GM18499 (cell line): Measurements from ENCODE around the gene SWAP70.

Experiments used
- ATAC-seq: cut with Tn5 transposase; IDR thresholded peaks from one replicate; pipeline ENCODE4 v1.9.1; 2021; ENCODE audit warnings: moderate number of reproducible peaks; ENCODE audit not compliant: insufficient read depth, unreplicated experiment

Gene SWAP70

GRCh38 chr11:9745411-9746211 is 81.7 kb downstream of the SWAP70 start:
- ATAC-seq = peak; percentile 41

GRCh38 chr11:9747229-9747628 is 83.4 kb downstream of the SWAP70 start:
- ATAC-seq = no peak

GRCh38 chr11:9747828-9748227 is 84.0 kb downstream of the SWAP70 start:
- ATAC-seq = no peak

- ATAC-seq = no peak
Measured at GRCh38 chr11:9748361-9748970, 84.6 kb downstream of the SWAP70 start.

- no peak for ATAC-seq
Measured at GRCh38 chr11:9750551-9750950, 86.7 kb downstream of the SWAP70 start.

- no peak for ATAC-seq
Measured at GRCh38 chr11:9752091-9752490, 88.2 kb downstream of the SWAP70 start.

- no peak for ATAC-seq
Measured at GRCh38 chr11:9753021-9753420, 89.1 kb downstream of the SWAP70 start.

GRCh38 chr11:9754010-9754471 is 90.2 kb downstream of the SWAP70 start:
- no peak for ATAC-seq

- ATAC-seq = no peak
Measured at GRCh38 chr11:9755561-9756185, 91.8 kb downstream of the SWAP70 start.

GRCh38 chr11:9756461-9756860 is 92.6 kb downstream of the SWAP70 start:
- ATAC-seq = no peak

- ATAC-seq = no peak
Measured at GRCh38 chr11:9756878-9757277, 93.0 kb downstream of the SWAP70 start.

GRCh38 chr11:9757809-9758636 is 94.1 kb downstream of the SWAP70 start:
- ATAC-seq = no peak

GRCh38 chr11:9758637-9759518 is 95.0 kb downstream of the SWAP70 start:
- peak; percentile 2 for ATAC-seq

GRCh38 chr11:9759519-9760192 is 95.8 kb downstream of the SWAP70 start:
- ATAC-seq = peak; percentile 50

- no peak for ATAC-seq
Measured at GRCh38 chr11:9760193-9760575, 96.3 kb downstream of the SWAP70 start.

GRCh38 chr11:9761441-9761945 is 97.6 kb downstream of the SWAP70 start:
- ATAC-seq = no peak

- no peak for ATAC-seq
Measured at GRCh38 chr11:9762531-9762930, 98.7 kb downstream of the SWAP70 start.

GRCh38 chr11:9763301-9763700 is 99.4 kb downstream of the SWAP70 start:
- no peak for ATAC-seq
